Neural cell (in vitro differentiated cells): ENCODE results near the gene ARPC5L. TPM values are rescaled to one million over a fixed set of nuclear protein-coding genes. Genes with fewer than 3 reads are reported as not detected.

Source experiments
- H2AFZ ChIP-seq: fragments of 200-600, 300-800 bp; sonication (generic), shearing (Covaris generic); 2 replicates; pipeline ENCODE4 v1.6.0; 2014; ENCODE audit warnings: low read depth, mild to moderate bottlenecking, antibody characterized with exemption, low read length, moderate library complexity
- H3F3A ChIP-seq: fragments of 200-600 bp; shearing (Covaris generic); 2 replicates; pipeline ENCODE4 v1.6.1; 2016; ENCODE audit warnings: mild to moderate bottlenecking, moderate library complexity, mixed read lengths, antibody characterized with exemption, low read length; ENCODE audit not compliant: insufficient read depth, poor library complexity, severe bottlenecking
- H3K27ac ChIP-seq: fragments of 200-600, 300-800 bp; sonication (generic), shearing (Covaris generic); 2 replicates; pipeline ENCODE4 v1.5.1; 2014; ENCODE audit warnings: mild to moderate bottlenecking, low read length, moderate library complexity
- H3K27me3 ChIP-seq: fragments of 300-800, 200-600 bp; sonication (generic), shearing (Covaris generic); 2 replicates; pipeline ENCODE4 v1.6.0; 2014; ENCODE audit warnings: mild to moderate bottlenecking, low read depth, low read length, moderate library complexity; ENCODE audit not compliant: insufficient read depth
- H3K36me3 ChIP-seq: fragments of 300-800, 200-600 bp; sonication (generic), shearing (Covaris generic); 2 replicates; pipeline ENCODE4 v1.5.1; 2014; ENCODE audit warnings: mild to moderate bottlenecking, antibody characterized with exemption, low read length, moderate library complexity; ENCODE audit not compliant: insufficient read depth
- H3K4me2 ChIP-seq: fragments of 300-800, 200-600 bp; sonication (generic), shearing (Covaris generic); 2 replicates; pipeline ENCODE4 v1.6.0; 2014; ENCODE audit warnings: mild to moderate bottlenecking, low read length
- H3K4me3 ChIP-seq: fragments of 300-800, 200-600 bp; sonication (generic), shearing (Covaris generic); 2 replicates; pipeline ENCODE4 v1.5.1; 2014; ENCODE audit warnings: mild to moderate bottlenecking, low read length, moderate library complexity
- H3K79me2 ChIP-seq: fragments of 200-600 bp; shearing (Covaris generic); replicated peaks from 2 replicates; pipeline ENCODE4 v1.6.0; 2014; ENCODE audit warnings: mild to moderate bottlenecking, low read length, moderate library complexity; ENCODE audit not compliant: insufficient read depth
- H3K9ac ChIP-seq: fragments of 300-800, 200-600 bp; sonication (generic), shearing (Covaris generic); 2 replicates; pipeline ENCODE4 v1.6.1; 2016; ENCODE audit warnings: mild to moderate bottlenecking, low read length, mixed read lengths
- H3K9me2 ChIP-seq: fragments of 200-600 bp; shearing (Covaris generic); 2 replicates; pipeline ENCODE4 v1.6.1; 2016; ENCODE audit warnings: mild to moderate bottlenecking, low read length, mixed read lengths; ENCODE audit not compliant: insufficient read depth
- H3K9me3 ChIP-seq: fragments of 200-600, 300-800 bp; sonication (generic), shearing (Covaris generic); 2 replicates; pipeline ENCODE4 v1.6.1; 2016; ENCODE audit warnings: mild to moderate bottlenecking, mixed run types, low read length, moderate library complexity, mixed read lengths
- H4K20me1 ChIP-seq: fragments of 200-600 bp; shearing (Covaris generic); 2 replicates; pipeline ENCODE4 v1.6.1; 2016; ENCODE audit warnings: mild to moderate bottlenecking, mixed run types; ENCODE audit not compliant: insufficient read depth
- CTCF ChIP-seq: fragments of 450-650 bp; IDR thresholded peaks from 2 replicates; pipeline ENCODE4 v1.5.1; 2014; ENCODE audit warnings: antibody characterized with exemption, mild to moderate bottlenecking, moderate library complexity; ENCODE audit not compliant: poor library complexity, severe bottlenecking
- EP300 ChIP-seq: fragments of 450-650 bp; conservative IDR thresholded peaks from 2 replicates; pipeline ENCODE4 v1.6.1; 2014; ENCODE audit warnings: antibody characterized with exemption, mild to moderate bottlenecking, moderate library complexity; ENCODE audit not compliant: poor library complexity, severe bottlenecking
- EZH2 ChIP-seq: fragments of 200-600, 300-800 bp; shearing (Covaris generic), sonication (generic); IDR thresholded peaks from 2 replicates; pipeline ENCODE4 v1.6.1; 2014; ENCODE audit warnings: antibody characterized with exemption, low read length, borderline replicate concordance, mild to moderate bottlenecking; ENCODE audit not compliant: insufficient read depth, poor library complexity, severe bottlenecking
- MXI1 ChIP-seq: fragments of 450-650 bp; conservative IDR thresholded peaks from 2 replicates; pipeline ENCODE4 v1.6.1; 2014; ENCODE audit warnings: antibody characterized with exemption, mild to moderate bottlenecking; ENCODE audit not compliant: poor library complexity, severe bottlenecking
- POLR2AphosphoS5 ChIP-seq: IDR thresholded peaks from 2 replicates; pipeline ENCODE4 v1.6.1; 2012
- RAD21 ChIP-seq: fragments of 450-650 bp; conservative IDR thresholded peaks from 2 replicates; pipeline ENCODE4 v1.6.1; 2014; ENCODE audit warnings: antibody characterized with exemption, mild to moderate bottlenecking, moderate library complexity
- REST ChIP-seq: IDR thresholded peaks from 2 replicates; pipeline ENCODE4 v1.6.1; 2012; ENCODE audit warnings: borderline replicate concordance
- SMC3 ChIP-seq: fragments of 450-650 bp; conservative IDR thresholded peaks from 2 replicates; pipeline ENCODE4 v1.6.1; 2014; ENCODE audit warnings: antibody characterized with exemption, mild to moderate bottlenecking, moderate library complexity; ENCODE audit not compliant: poor library complexity
- TAF1 ChIP-seq: IDR thresholded peaks from 2 replicates; pipeline ENCODE4 v1.6.1; 2012; ENCODE audit warnings: low read depth
- polyA plus RNA-seq: library from polyadenylated mRNA; depleted of rRNA; stranded (reverse); fragments of >200 nt; gene quantifications from 2 replicates; pipeline ENCODE4 v1.2.3, GENCODE V29; 2014

The ARPC5L gene
- polyA plus RNA-seq, 1 donor from 2014 or later = 46.5 TPM

- no peak overlapping the region for H3K27ac ChIP-seq
- peaks cover 29% of the 10 kb centered on the region for H3K79me2 ChIP-seq
- H3K27me3 ChIP-seq = no peaks in the 10 kb centered on the region
- H3F3A ChIP-seq = no peaks in the 10 kb centered on the region
- TF ChIP-seq EZH2 (no peak), SMC3 (no peak)
- no peaks in the 10 kb centered on the region for H3K9me3 ChIP-seq
- H3K9ac ChIP-seq = no peak overlapping the region
- H2AFZ ChIP-seq = no peak overlapping the region
- no peak overlapping the region for H3K4me2 ChIP-seq
- H4K20me1 ChIP-seq = no peaks in the 10 kb centered on the region
- no peak overlapping the region for H3K4me3 ChIP-seq
- H3K9me2 ChIP-seq = no peaks in the 10 kb centered on the region
- no peaks in the 10 kb centered on the region for H3K36me3 ChIP-seq
Observed at GRCh38 chr9:124873664-124874063, 11.7 kb downstream of the ARPC5L start.

GRCh38 chr9:124875501-124875900, 13.6 kb downstream of the ARPC5L start:
- no peak overlapping the region for H3K4me2 ChIP-seq
- H3K79me2 ChIP-seq = peaks cover 15% of the 10 kb centered on the region
- H3K4me3 ChIP-seq = no peak overlapping the region
- no peaks in the 10 kb centered on the region for H4K20me1 ChIP-seq
- H3F3A ChIP-seq = no peaks in the 10 kb centered on the region
- TF ChIP-seq EP300 (no peak), CTCF (no peak), SMC3 (no peak), MXI1 (no peak), EZH2 (no peak), POLR2AphosphoS5 (no peak), REST (no peak), TAF1 (no peak), RAD21 (no peak)
- no peaks in the 10 kb centered on the region for H3K9me2 ChIP-seq
- H3K36me3 ChIP-seq = no peaks in the 10 kb centered on the region
- no peaks in the 10 kb centered on the region for H3K9me3 ChIP-seq
- H3K27me3 ChIP-seq = no peaks in the 10 kb centered on the region
- H3K27ac ChIP-seq = no peak overlapping the region
- no peak overlapping the region for H3K9ac ChIP-seq
- H2AFZ ChIP-seq = no peak overlapping the region

GRCh38 chr9:124877021-124877782, 15.3 kb downstream of the ARPC5L start:
- H4K20me1 ChIP-seq = no peaks in the 10 kb centered on the region
- H3K27me3 ChIP-seq = no peaks in the 10 kb centered on the region
- no peak overlapping the region for H3K9ac ChIP-seq
- H3K4me3 ChIP-seq = no peak overlapping the region
- H3K27ac ChIP-seq = no peak overlapping the region
- no peaks in the 10 kb centered on the region for H3F3A ChIP-seq
- no peak overlapping the region for H3K4me2 ChIP-seq
- H3K79me2 ChIP-seq = no peaks in the 10 kb centered on the region
- no peak overlapping the region for H2AFZ ChIP-seq
- no peaks in the 10 kb centered on the region for H3K9me3 ChIP-seq
- no peaks in the 10 kb centered on the region for H3K9me2 ChIP-seq
- H3K36me3 ChIP-seq = peaks cover 4% of the 10 kb centered on the region
- TF ChIP-seq EZH2 (no peak), RAD21 (no peak), EP300 (no peak), SMC3 (no peak), TAF1 (no peak), POLR2AphosphoS5 (no peak), MXI1 (no peak), REST (no peak), CTCF (no peak)
